Nephron (organoid): ENCODE data around the gene GALNT2.

ENCODE experiments used
- H3K27ac Mint-ChIP-seq, 3 experiments: 2 replicates each; pipeline ENCODE4 v1.8.0; 2020; ENCODE audit warnings: mixed read lengths in 3 of 3, mild to moderate bottlenecking in 2 of 3, moderate library complexity in 1 of 3
- H3K27me3 Mint-ChIP-seq: 2 replicates; pipeline ENCODE4 v1.8.0; 2021; ENCODE audit warnings: low read depth, mild to moderate bottlenecking, moderate library complexity, mixed read lengths
- H3K36me3 Mint-ChIP-seq: 2 replicates; pipeline ENCODE4 v1.8.0; 2020; ENCODE audit warnings: low read depth, mixed read lengths
- H3K4me1 Mint-ChIP-seq: 2 replicates; pipeline ENCODE4 v1.8.0; 2020; ENCODE audit warnings: mixed read lengths
- H3K4me3 Mint-ChIP-seq, 3 experiments: 2 replicates each; pipeline ENCODE4 v1.8.0; 2020; ENCODE audit warnings: mild to moderate bottlenecking in 3 of 3, mixed read lengths in 3 of 3, moderate library complexity in 2 of 3
- H3K9me3 Mint-ChIP-seq: 2 replicates; pipeline ENCODE4 v1.8.0; 2020; ENCODE audit warnings: mixed read lengths
- CTCF ChIP-seq, 3 experiments: fragments of 200-600 bp; sonication (generic); IDR thresholded peaks; one replicate each; pipeline ENCODE4 v1.5.0; 2021; ENCODE audit warnings: antibody characterized with exemption in 3 of 3; ENCODE audit not compliant: unreplicated experiment in 3 of 3

The GALNT2 gene

GRCh38 chr1:230237805-230238204 is 170.8 kb downstream of the GALNT2 start:
- H3K4me1 Mint-ChIP-seq = no peaks in the 10 kb centered on the region
- no peak overlapping the region for H3K4me3 Mint-ChIP-seq
- H3K36me3 Mint-ChIP-seq = peaks cover 56% of the 10 kb centered on the region
- no peak for TF ChIP-seq CTCF (IDR thresholded peaks at IDR 0.05; ENCODE audit: unreplicated experiment in 3 of 3)
- H3K27me3 Mint-ChIP-seq = peaks cover 4% of the 10 kb centered on the region
- H3K27ac Mint-ChIP-seq = no peak overlapping the region
- peaks cover 18% of the 10 kb centered on the region for H3K9me3 Mint-ChIP-seq

- Mint-ChIP-seq H3K4me1 (no peaks in the 10 kb centered on the region), H3K27ac (no peak overlapping the region), H3K4me3 (no peak overlapping the region), H3K27me3 (no peaks in the 10 kb centered on the region), H3K9me3 (peaks cover 18% of the 10 kb centered on the region), H3K36me3 (peaks cover 72% of the 10 kb centered on the region)
- TF ChIP-seq CTCF (IDR thresholded peaks at IDR 0.05; ENCODE audit: unreplicated experiment in 3 of 3) = no peak
These were observed 173.5 kb downstream of the GALNT2 start for GRCh38 chr1:230240446-230241086.

GRCh38 chr1:230242326-230242725 is 175.3 kb downstream of the GALNT2 start:
- no peak overlapping the region for H3K4me3 Mint-ChIP-seq
- no peaks in the 10 kb centered on the region for H3K27me3 Mint-ChIP-seq
- H3K36me3 Mint-ChIP-seq = peaks cover 80% of the 10 kb centered on the region
- H3K4me1 Mint-ChIP-seq = peaks cover 3% of the 10 kb centered on the region
- H3K9me3 Mint-ChIP-seq = peaks cover 18% of the 10 kb centered on the region
- TF ChIP-seq CTCF (IDR thresholded peaks at IDR 0.05; ENCODE audit: unreplicated experiment in 3 of 3) = no peak
- H3K27ac Mint-ChIP-seq = no peak overlapping the region

GRCh38 chr1:230243146-230243545 is 176.1 kb downstream of the GALNT2 start:
- peaks cover 18% of the 10 kb centered on the region for H3K9me3 Mint-ChIP-seq
- no peak overlapping the region for H3K4me3 Mint-ChIP-seq
- TF ChIP-seq CTCF (IDR thresholded peaks at IDR 0.05; ENCODE audit: unreplicated experiment in 3 of 3) = no peak
- peaks cover 10% of the 10 kb centered on the region for H3K4me1 Mint-ChIP-seq
- no peak overlapping the region for H3K27ac Mint-ChIP-seq
- H3K27me3 Mint-ChIP-seq = no peaks in the 10 kb centered on the region
- peaks cover 72% of the 10 kb centered on the region for H3K36me3 Mint-ChIP-seq

GRCh38 chr1:230243583-230244353 is 176.7 kb downstream of the GALNT2 start:
- Mint-ChIP-seq H3K36me3 (peaks cover 72% of the 10 kb centered on the region), H3K27ac (no peak overlapping the region), H3K4me3 (no peak overlapping the region), H3K27me3 (no peaks in the 10 kb centered on the region), H3K9me3 (peaks cover 18% of the 10 kb centered on the region), H3K4me1 (peaks cover 17% of the 10 kb centered on the region)
- no peak for TF ChIP-seq CTCF (IDR thresholded peaks at IDR 0.05; ENCODE audit: unreplicated experiment in 3 of 3)
